Naive thymus-derived CD8-positive, alpha-beta T cell (primary cell): ENCODE results near the gene KLF1. TPM values are rescaled to one million over a fixed set of nuclear protein-coding genes. Genes with fewer than 3 reads are reported as not detected.

Source experiments
- microRNA-seq: library from miRNA; unstranded; fragments of <30 nt; microRNA quantifications from one replicate; pipeline ENCODE4 v1.2.0, GENCODE V29; 2022; ENCODE audit warnings: borderline microRNAs expressed
- polyA plus RNA-seq, 3 donors: library from polyadenylated mRNA; unstranded; fragments of 300-500 nt; fragmentation: Illumina TruSeq; gene quantifications; one replicate each; pipeline ENCODE4 v1.2.3, GENCODE V29; 2021
- total RNA-seq, 8 experiments: library from RNA in 2 of 8; stranded (reverse) in 2 of 8; gene quantifications; one replicate each; pipeline ENCODE4 v1.2.3 and lab custom pipeline; 2021 to 2026

KLF1 gene
- total and polyA plus RNA-seq, 5 experiments from 2014 or later = 0.45 TPM; not detected in 4

Small RNA genes within 50 kb of the gene (microRNA-seq; reads per million reads assigned to microRNA genes)
- gene MIR5695 = not detected
- gene MIR6794 = not detected

Other genes with a start within 250 kb of the KLF1 start
- gene MAN2B1, start 220.5 kb downstream of the KLF1 start, total RNA-seq = 100 to 1,000 TPM in 1 of 2 experiments, 10 to 100 TPM in 1; 87.5 to 101 TPM
- 10 to 100 TPM; 33.9 to 55.4 (median 34.7) TPM for gene MAN2B1, start 220.5 kb downstream of the KLF1 start, polyA plus RNA-seq
- 10 to 100 TPM; 17.6 to 22.7 TPM for gene WDR83, start 220.4 kb downstream of the KLF1 start, total RNA-seq
- 10 to 100 TPM; 12.6 to 19.9 (median 12.9) TPM for gene WDR83, start 220.4 kb downstream of the KLF1 start, polyA plus RNA-seq
- 100 to 1,000 TPM; 219 to 224 TPM for gene DHPS, start 205.3 kb downstream of the KLF1 start, total RNA-seq
- 100 to 1,000 TPM in 1 of 3 donors, 10 to 100 TPM in 2; 74.8 to 108 (median 88.9) TPM for gene DHPS, start 205.3 kb downstream of the KLF1 start, polyA plus RNA-seq
- gene GNG14, start 199.2 kb downstream of the KLF1 start, total RNA-seq = not detected
- gene GNG14, start 199.2 kb downstream of the KLF1 start, polyA plus RNA-seq = not detected
- 1 to 10 TPM; 2.8 to 2.9 TPM for gene FBXW9, start 190.6 kb downstream of the KLF1 start, total RNA-seq
- gene FBXW9, start 190.6 kb downstream of the KLF1 start, polyA plus RNA-seq = 1 to 10 TPM; 4.3 to 5.7 (median 5.4) TPM
- gene TNPO2, start 163.3 kb downstream of the KLF1 start, total RNA-seq = 10 to 100 TPM; 80.5 to 81.7 TPM
- gene TNPO2, start 163.3 kb downstream of the KLF1 start, polyA plus RNA-seq = 1 to 10 TPM; 2.0 to 3.1 (median 2.6) TPM
- gene TRIR, start 152.5 kb downstream of the KLF1 start, total RNA-seq = 100 to 1,000 TPM; 197 to 220 TPM
- gene TRIR, start 152.5 kb downstream of the KLF1 start, polyA plus RNA-seq = 100 to 1,000 TPM; 181 to 206 (median 205) TPM
- gene GET3, start 149.7 kb downstream of the KLF1 start, total RNA-seq = 10 to 100 TPM; 26.7 to 30.9 TPM
- 10 to 100 TPM; 46.8 to 72.3 (median 55.7) TPM for gene GET3, start 149.7 kb downstream of the KLF1 start, polyA plus RNA-seq
- not detected for gene BEST2, start 135.4 kb downstream of the KLF1 start, total RNA-seq
- gene BEST2, start 135.4 kb downstream of the KLF1 start, polyA plus RNA-seq = not detected
- gene HOOK2, start 111.6 kb downstream of the KLF1 start, total RNA-seq = 10 to 100 TPM; 25.2 to 27.0 TPM
- 1 to 10 TPM; 3.0 to 4.3 (median 3.2) TPM for gene HOOK2, start 111.6 kb downstream of the KLF1 start, polyA plus RNA-seq
- 100 to 1,000 TPM in 1 of 2 experiments, 10 to 100 TPM in 1; 99.1 to 103 TPM for gene JUNB, start 95.7 kb downstream of the KLF1 start, total RNA-seq
- 1,000 to 10,000 TPM in 2 of 3 donors, 100 to 1,000 TPM in 1; 845 to 1,468 (median 1,203) TPM for gene JUNB, start 95.7 kb downstream of the KLF1 start, polyA plus RNA-seq
- 100 to 1,000 TPM; 108 to 112 TPM for gene PRDX2, start 85.4 kb downstream of the KLF1 start, total RNA-seq
- 100 to 1,000 TPM; 253 to 362 (median 333) TPM for gene PRDX2, start 85.4 kb downstream of the KLF1 start, polyA plus RNA-seq
- gene THSD8, start 85.1 kb downstream of the KLF1 start, total RNA-seq = 1 to 10 TPM in 1 of 2 experiments, not detected in 1; 1.1 TPM
- 1 to 10 TPM in 2 of 3 donors, under 1 TPM in 1; 0.96 to 3.1 (median 1.0) TPM for gene THSD8, start 85.1 kb downstream of the KLF1 start, polyA plus RNA-seq
- 10 to 100 TPM; 12.1 to 12.9 TPM for gene RNASEH2A, start 80.6 kb downstream of the KLF1 start, total RNA-seq
- 10 to 100 TPM; 16.3 to 22.6 (median 21.9) TPM for gene RNASEH2A, start 80.6 kb downstream of the KLF1 start, polyA plus RNA-seq
- gene RTBDN, start 52.6 kb downstream of the KLF1 start, total RNA-seq = not detected
- not detected for gene RTBDN, start 52.6 kb downstream of the KLF1 start, polyA plus RNA-seq
- gene MAST1, start 48.7 kb downstream of the KLF1 start, total RNA-seq = 1 to 10 TPM in 1 of 2 experiments, under 1 TPM in 1; 0.26 to 1.3 TPM
- gene MAST1, start 48.7 kb downstream of the KLF1 start, polyA plus RNA-seq = 1 to 10 TPM in 1 of 3 donors, under 1 TPM in 2; 0.22 to 4.4 (median 0.97) TPM
- gene DNASE2, start 5.8 kb downstream of the KLF1 start, total RNA-seq = 10 to 100 TPM; 26.2 to 27.3 TPM
- gene DNASE2, start 5.8 kb downstream of the KLF1 start, polyA plus RNA-seq = 10 to 100 TPM; 46.1 to 49.5 (median 46.2) TPM
- 10 to 100 TPM; 68.5 to 69.8 TPM for gene GCDH, start 4.0 kb upstream of the KLF1 start, total RNA-seq
- gene GCDH, start 4.0 kb upstream of the KLF1 start, polyA plus RNA-seq = 10 to 100 TPM; 18.0 to 20.7 (median 19.8) TPM
- 1 to 10 TPM in 1 of 2 experiments, not detected in 1; 1.8 TPM for gene SYCE2, start 32.1 kb upstream of the KLF1 start, total RNA-seq
- gene SYCE2, start 32.1 kb upstream of the KLF1 start, polyA plus RNA-seq = not detected
- 10 to 100 TPM; 54.6 to 60.5 TPM for gene FARSA, start 46.5 kb upstream of the KLF1 start, total RNA-seq
- gene FARSA, start 46.5 kb upstream of the KLF1 start, polyA plus RNA-seq = 10 to 100 TPM; 49.8 to 87.7 (median 63.6) TPM
- gene CALR, start 51.4 kb upstream of the KLF1 start, total RNA-seq = 100 to 1,000 TPM; 448 to 463 TPM
- 100 to 1,000 TPM; 135 to 190 (median 165) TPM for gene CALR, start 51.4 kb upstream of the KLF1 start, polyA plus RNA-seq
- 100 to 1,000 TPM; 117 to 125 TPM for gene RAD23A, start 58.7 kb upstream of the KLF1 start, total RNA-seq
- 100 to 1,000 TPM in 2 of 3 donors, 10 to 100 TPM in 1; 78.0 to 114 (median 102) TPM for gene RAD23A, start 58.7 kb upstream of the KLF1 start, polyA plus RNA-seq
- gene GADD45GIP1, start 70.0 kb upstream of the KLF1 start, total RNA-seq = 10 to 100 TPM; 17.3 to 17.8 TPM
- 10 to 100 TPM; 59.4 to 65.1 (median 64.7) TPM for gene GADD45GIP1, start 70.0 kb upstream of the KLF1 start, polyA plus RNA-seq
- not detected for gene DAND5, start 82.4 kb upstream of the KLF1 start, total RNA-seq
- gene DAND5, start 82.4 kb upstream of the KLF1 start, polyA plus RNA-seq = not detected
- gene NFIX, start 108.3 kb upstream of the KLF1 start, total RNA-seq = 1 to 10 TPM; 4.9 to 8.6 TPM
- 1 to 10 TPM in 1 of 3 donors, under 1 TPM in 1, not detected in 1; 0.68 to 1.5 TPM for gene NFIX, start 108.3 kb upstream of the KLF1 start, polyA plus RNA-seq
- gene LYL1, start 215.7 kb upstream of the KLF1 start, total RNA-seq = 1 to 10 TPM; 6.6 to 7.9 TPM
- 1 to 10 TPM in 2 of 3 donors, under 1 TPM in 1; 0.37 to 2.6 (median 1.3) TPM for gene LYL1, start 215.7 kb upstream of the KLF1 start, polyA plus RNA-seq
- 100 to 1,000 TPM; 100 to 103 TPM for gene TRMT1, start 229.5 kb upstream of the KLF1 start, total RNA-seq
- gene TRMT1, start 229.5 kb upstream of the KLF1 start, polyA plus RNA-seq = 10 to 100 TPM; 26.1 to 35.1 (median 27.2) TPM
- 10 to 100 TPM; 24.5 to 25.7 TPM for gene NACC1, start 231.1 kb upstream of the KLF1 start, total RNA-seq
- gene NACC1, start 231.1 kb upstream of the KLF1 start, polyA plus RNA-seq = 1 to 10 TPM; 1.4 to 3.4 (median 1.9) TPM